Uterus (tissue), 2 donors: ENCODE data around the gene SP1.
"Not testable (repeated sequence)": the region's sequence is repeated elsewhere in the genome, so short reads cannot be mapped to it uniquely, and the experiment has no call there.

Experiments used
- CTCF ChIP-seq, 4 experiments: fragments of 200-600 bp in 2 of 4; fragments of 450-650 bp in 2 of 4; sonication (generic) in 2 of 4; IDR thresholded peaks; one replicate each; pipeline ENCODE4 v1.5.1; 2016 to 2019; ENCODE audit warnings: antibody characterized with exemption in 4 of 4, mild to moderate bottlenecking in 2 of 4, moderate library complexity in 1 of 4
- POLR2A ChIP-seq, 2 donors: fragments of 450-650 bp; IDR thresholded peaks; one replicate each; pipeline ENCODE4 v1.6.1; 2016; ENCODE audit warnings: antibody characterized with exemption in 2 of 2, mild to moderate bottlenecking in 1 of 2, moderate library complexity in 1 of 2

- not testable (repeated sequence) for TF ChIP-seq CTCF, POLR2A (IDR thresholded peaks at IDR 0.05)
Observed at GRCh38 chr12:53444593-53445325, 64.8 kb downstream of the SP1 start.
